Adrenal gland (tissue), 5 donors: ENCODE measurements around the gene GPR62.

Experiments used
- POLR2A ChIP-seq, 2 donors: fragments of 450-650 bp; IDR thresholded peaks; one replicate each; pipeline ENCODE4 v1.6.1; 2017; ENCODE audit warnings: antibody characterized with exemption in 2 of 2, mild to moderate bottlenecking in 2 of 2, moderate library complexity in 1 of 2
- TF ChIP-seq, protein P1 (sequence below), 6 experiments: fragments of 450-650 bp in 4 of 6; fragments of 200-600 bp in 2 of 6; sonication (generic) in 1 of 6; IDR thresholded peaks; 1 replicate in 5 of 6; 2 replicates in 1 of 6; pipeline versions ENCODE4 v1.5.1 to v1.8.0; 2016 to 2021; ENCODE audit warnings: antibody characterized with exemption in 6 of 6, mild to moderate bottlenecking in 2 of 6, moderate library complexity in 1 of 6
- donor health status: DM: no; HTN: no; CAD: no.

DNA sequence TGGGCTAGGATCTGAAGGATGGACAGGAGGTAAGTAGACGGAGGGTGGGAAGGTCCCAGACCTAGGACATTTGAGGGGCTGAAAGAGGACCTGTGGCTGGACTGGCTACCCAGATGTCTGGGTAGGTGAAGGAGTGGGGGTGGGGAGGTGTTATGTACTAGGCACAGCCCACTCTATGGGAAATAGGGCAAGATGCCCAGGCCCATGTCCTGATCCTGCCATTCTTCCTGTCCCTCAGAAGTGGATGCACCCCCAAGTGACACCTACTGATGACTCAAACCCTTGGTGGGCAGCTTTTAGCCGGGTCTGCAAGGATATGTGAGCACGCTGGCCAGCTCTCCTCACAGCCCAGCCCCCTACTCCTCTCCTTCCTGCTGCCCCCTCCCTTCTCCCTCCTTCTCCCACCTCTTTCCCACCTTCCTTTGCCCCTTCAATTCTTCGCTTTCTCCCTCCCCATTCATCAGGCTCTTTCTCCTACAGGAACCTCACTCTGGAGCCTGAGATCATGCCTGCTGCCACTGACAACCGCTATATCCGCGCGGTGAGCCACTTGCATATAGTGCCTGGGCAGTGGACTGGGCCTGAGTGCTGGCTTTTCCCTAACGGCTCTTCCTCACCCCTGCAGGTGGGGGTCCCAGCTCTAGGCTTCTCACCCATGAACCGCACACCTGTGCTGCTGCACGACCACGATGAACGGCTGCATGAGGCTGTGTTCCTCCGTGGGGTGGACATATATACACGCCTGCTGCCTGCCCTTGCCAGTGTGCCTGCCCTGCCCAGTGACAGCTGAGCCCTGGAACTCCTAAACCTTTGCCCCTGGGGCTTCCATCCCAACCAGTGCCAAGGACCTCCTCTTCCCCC lies 33.3 kb downstream of the GPR62 start:
- TF ChIP-seq, protein P1, sequence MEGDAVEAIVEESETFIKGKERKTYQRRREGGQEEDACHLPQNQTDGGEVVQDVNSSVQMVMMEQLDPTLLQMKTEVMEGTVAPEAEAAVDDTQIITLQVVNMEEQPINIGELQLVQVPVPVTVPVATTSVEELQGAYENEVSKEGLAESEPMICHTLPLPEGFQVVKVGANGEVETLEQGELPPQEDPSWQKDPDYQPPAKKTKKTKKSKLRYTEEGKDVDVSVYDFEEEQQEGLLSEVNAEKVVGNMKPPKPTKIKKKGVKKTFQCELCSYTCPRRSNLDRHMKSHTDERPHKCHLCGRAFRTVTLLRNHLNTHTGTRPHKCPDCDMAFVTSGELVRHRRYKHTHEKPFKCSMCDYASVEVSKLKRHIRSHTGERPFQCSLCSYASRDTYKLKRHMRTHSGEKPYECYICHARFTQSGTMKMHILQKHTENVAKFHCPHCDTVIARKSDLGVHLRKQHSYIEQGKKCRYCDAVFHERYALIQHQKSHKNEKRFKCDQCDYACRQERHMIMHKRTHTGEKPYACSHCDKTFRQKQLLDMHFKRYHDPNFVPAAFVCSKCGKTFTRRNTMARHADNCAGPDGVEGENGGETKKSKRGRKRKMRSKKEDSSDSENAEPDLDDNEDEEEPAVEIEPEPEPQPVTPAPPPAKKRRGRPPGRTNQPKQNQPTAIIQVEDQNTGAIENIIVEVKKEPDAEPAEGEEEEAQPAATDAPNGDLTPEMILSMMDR (IDR thresholded peaks at IDR 0.05), result no peak
- no peak for TF ChIP-seq POLR2A (IDR thresholded peaks at IDR 0.05)
